HepG2 (cell line): ENCODE results near the gene ST6GALNAC6. TPM values are rescaled to one million over a fixed set of nuclear protein-coding genes. Genes with fewer than 3 reads are reported as not detected.
A peak's percentile ranks its signal among the peaks of the same experiment; 100 is the strongest.

Source experiments
- AKAP8 ChIP-seq: sonication (generic); formaldehyde crosslinking; IDR thresholded peaks from 2 replicates; pipeline ENCODE4 v1.5.1; 2020; ENCODE audit warnings: mild to moderate bottlenecking, missing genetic modification reagents
- ARID4A ChIP-seq: sonication (generic); formaldehyde crosslinking; IDR thresholded peaks from 2 replicates; pipeline ENCODE4 v1.5.0; 2020; ENCODE audit warnings: mild to moderate bottlenecking, missing genetic modification reagents, borderline replicate concordance
- FOSL2 ChIP-seq: sonication (generic); formaldehyde crosslinking; IDR thresholded peaks from 2 replicates; pipeline ENCODE4 v1.4.0; 2020; ENCODE audit warnings: missing genetic modification reagents
- GABPB1 ChIP-seq: IDR thresholded peaks from 2 replicates; pipeline ENCODE4 v1.6.1; 2016; ENCODE audit warnings: mild to moderate bottlenecking, missing genetic modification reagents, moderate library complexity, missing compliant biosample characterization
- HHEX ChIP-seq: IDR thresholded peaks from 2 replicates; pipeline ENCODE4 v1.6.1; 2016; ENCODE audit warnings: control low read depth
- KAT8 ChIP-seq: IDR thresholded peaks from 2 replicates; pipeline ENCODE4 v1.6.1; 2016; ENCODE audit warnings: missing genetic modification reagents, missing compliant biosample characterization
- MAFF ChIP-seq: IDR thresholded peaks from 2 replicates; pipeline ENCODE4 v1.6.1; 2011; ENCODE audit warnings: low read depth, low read length, improper control_type of control experiment
- NFATC3 ChIP-seq: sonication (generic); formaldehyde crosslinking; IDR thresholded peaks from 2 replicates; pipeline ENCODE4 v1.5.1; 2020; ENCODE audit warnings: mild to moderate bottlenecking, missing genetic modification reagents
- PITX1 ChIP-seq: sonication (generic); formaldehyde crosslinking; IDR thresholded peaks from 2 replicates; pipeline ENCODE4 v1.5.1; 2020; ENCODE audit warnings: mild to moderate bottlenecking, missing genetic modification reagents
- RAD21 ChIP-seq: fragments of 450-650 bp; formaldehyde crosslinking; IDR thresholded peaks from 2 replicates; pipeline ENCODE4 v1.5.0; 2020; ENCODE audit warnings: mild to moderate bottlenecking
- SALL1 ChIP-seq: sonication (generic); formaldehyde crosslinking; IDR thresholded peaks from 2 replicates; pipeline ENCODE4 v1.8.0; 2022; ENCODE audit warnings: mild to moderate bottlenecking, missing genetic modification reagents
- TEAD3 ChIP-seq: optimal IDR thresholded peaks from 2 replicates; pipeline ENCODE3; 2016; ENCODE audit warnings: borderline replicate concordance
- TRIM24 ChIP-seq: sonication (generic); formaldehyde crosslinking; IDR thresholded peaks from 2 replicates; pipeline ENCODE4 v1.8.0; 2022; ENCODE audit warnings: mild to moderate bottlenecking, missing genetic modification reagents
- U2AF2 ChIP-seq: fragments of 200-400 bp; formaldehyde crosslinking; IDR thresholded peaks from 2 replicates; pipeline ENCODE4 v1.6.1; 2017; ENCODE audit warnings: low read depth, mild to moderate bottlenecking, low read length
- ZBTB37 ChIP-seq: sonication (generic); formaldehyde crosslinking; IDR thresholded peaks from 2 replicates; pipeline ENCODE4 v1.4.0; 2020; ENCODE audit warnings: mild to moderate bottlenecking, missing genetic modification reagents
- ZNF580 ChIP-seq: IDR thresholded peaks from 2 replicates; pipeline ENCODE4 v1.6.1; 2016; ENCODE audit warnings: low read depth, borderline replicate concordance
- ZNF691 ChIP-seq: sonication (generic); formaldehyde crosslinking; IDR thresholded peaks from 2 replicates; pipeline ENCODE4 v1.4.0; 2020; ENCODE audit warnings: missing genetic modification reagents, low read depth, mild to moderate bottlenecking, borderline replicate concordance
- ZNF775 ChIP-seq: sonication (generic); formaldehyde crosslinking; IDR thresholded peaks from 2 replicates; pipeline ENCODE4 v1.4.0; 2020; ENCODE audit warnings: missing genetic modification reagents, mild to moderate bottlenecking, moderate library complexity, borderline replicate concordance
- polyA plus RNA-seq, 8 experiments: library from polyadenylated mRNA; depleted of rRNA in 3 of 8; stranded (reverse) in 7 of 8; unstranded in 1 of 8; fragments of >200 nt; fragmentation: Illumina TruSeq in 4 of 8; extraction: Trizol in 4 of 8; gene quantifications; 2 replicates each; pipeline versions ENCODE4 v1.2.1 to v1.2.3, GENCODE V29; 2011 to 2016; ENCODE audit warnings: low read depth in 4 of 8, missing spikeins in 1 of 8, mixed read lengths in 1 of 8; ENCODE audit not compliant: insufficient read depth in 1 of 8
- total RNA-seq, 5 experiments: library from RNA; depleted of rRNA; stranded (reverse); fragments of >200 nt; fragmentation: Illumina TruSeq; extraction: Trizol; gene quantifications; 2 replicates each; pipeline ENCODE4 v1.2.3, GENCODE V29; 2016; ENCODE audit warnings: low read depth in 1 of 5
- TF ChIP-seq, protein P1 (sequence below): sonication (generic); formaldehyde crosslinking; IDR thresholded peaks from 2 replicates; pipeline ENCODE4 v1.5.0; 2020; ENCODE audit warnings: missing genetic modification reagents, mild to moderate bottlenecking, borderline replicate concordance
- TF ChIP-seq, protein P2 (sequence below): sonication (generic); formaldehyde crosslinking; IDR thresholded peaks from 2 replicates; pipeline ENCODE4 v1.4.0; 2020; ENCODE audit warnings: missing genetic modification reagents

ST6GALNAC6 gene
- total and polyA plus RNA-seq, 2 of the 13 experiments (the other 11 are each of a cell fraction or from before 2014, with no cell fraction given): 18.5 to 65.4 TPM

GRCh38 chr9:127838375-127839078 lies 60.9 kb downstream of the ST6GALNAC6 start (continued):
- TF ChIP-seq NFATC3: no peak
- 0 out of 2 replicates have a peak, but pooled peaks have one; percentile 60 for TF ChIP-seq ZNF691 (CRISPR knock-in tag)
- TF ChIP-seq, protein P1, sequence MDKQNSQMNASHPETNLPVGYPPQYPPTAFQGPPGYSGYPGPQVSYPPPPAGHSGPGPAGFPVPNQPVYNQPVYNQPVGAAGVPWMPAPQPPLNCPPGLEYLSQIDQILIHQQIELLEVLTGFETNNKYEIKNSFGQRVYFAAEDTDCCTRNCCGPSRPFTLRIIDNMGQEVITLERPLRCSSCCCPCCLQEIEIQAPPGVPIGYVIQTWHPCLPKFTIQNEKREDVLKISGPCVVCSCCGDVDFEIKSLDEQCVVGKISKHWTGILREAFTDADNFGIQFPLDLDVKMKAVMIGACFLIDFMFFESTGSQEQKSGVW (CRISPR knock-in tag): no peak
- peak; percentile 52; the same call in 1 of the 2 replicates for TF ChIP-seq FOSL2
- no peak for TF ChIP-seq ZNF775
- no peak for TF ChIP-seq HHEX (CRISPR knock-in tag)
- peak; percentile 6 for TF ChIP-seq TEAD3 (CRISPR knock-in tag)
- TF ChIP-seq MAFF: no peak
- TF ChIP-seq ARID4A (CRISPR knock-in tag): no peak
- peak; percentile 61; the same call in 1 of the 2 replicates for TF ChIP-seq GABPB1 (CRISPR knock-in tag)
- TF ChIP-seq KAT8 (CRISPR knock-in tag): peak; percentile 23; the same call in 1 of the 2 replicates
- TF ChIP-seq ZBTB37 (CRISPR knock-in tag): no peak
- no peak for TF ChIP-seq TRIM24 (CRISPR knock-in tag)
- no peak for TF ChIP-seq ZNF580
- TF ChIP-seq AKAP8 (CRISPR knock-in tag): 0 out of 2 replicates have a peak, but pooled peaks have one; percentile 25
- 0 out of 2 replicates have a peak, but pooled peaks have one; percentile 11 for TF ChIP-seq RAD21
- TF ChIP-seq PITX1 (CRISPR knock-in tag): no peak
- peak; percentile 21; the same call in 1 of the 2 replicates for TF ChIP-seq SALL1
- no peak for TF ChIP-seq U2AF2
- TF ChIP-seq, protein P2, sequence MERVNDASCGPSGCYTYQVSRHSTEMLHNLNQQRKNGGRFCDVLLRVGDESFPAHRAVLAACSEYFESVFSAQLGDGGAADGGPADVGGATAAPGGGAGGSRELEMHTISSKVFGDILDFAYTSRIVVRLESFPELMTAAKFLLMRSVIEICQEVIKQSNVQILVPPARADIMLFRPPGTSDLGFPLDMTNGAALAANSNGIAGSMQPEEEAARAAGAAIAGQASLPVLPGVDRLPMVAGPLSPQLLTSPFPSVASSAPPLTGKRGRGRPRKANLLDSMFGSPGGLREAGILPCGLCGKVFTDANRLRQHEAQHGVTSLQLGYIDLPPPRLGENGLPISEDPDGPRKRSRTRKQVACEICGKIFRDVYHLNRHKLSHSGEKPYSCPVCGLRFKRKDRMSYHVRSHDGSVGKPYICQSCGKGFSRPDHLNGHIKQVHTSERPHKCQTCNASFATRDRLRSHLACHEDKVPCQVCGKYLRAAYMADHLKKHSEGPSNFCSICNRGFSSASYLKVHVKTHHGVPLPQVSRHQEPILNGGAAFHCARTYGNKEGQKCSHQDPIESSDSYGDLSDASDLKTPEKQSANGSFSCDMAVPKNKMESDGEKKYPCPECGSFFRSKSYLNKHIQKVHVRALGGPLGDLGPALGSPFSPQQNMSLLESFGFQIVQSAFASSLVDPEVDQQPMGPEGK (CRISPR knock-in tag): peak; percentile 59; the same call in 1 of the 2 replicates
